ENCODE results near the gene MCUR1. TPM values are rescaled to one million over a fixed set of nuclear protein-coding genes. Genes with fewer than 3 reads are reported as not detected.
A peak's percentile ranks its signal among the peaks of the same experiment; 100 is the strongest.

MCUR1 gene
- total RNA-seq, 1 experiment from 2014 or later: 35.4 TPM

DNA sequence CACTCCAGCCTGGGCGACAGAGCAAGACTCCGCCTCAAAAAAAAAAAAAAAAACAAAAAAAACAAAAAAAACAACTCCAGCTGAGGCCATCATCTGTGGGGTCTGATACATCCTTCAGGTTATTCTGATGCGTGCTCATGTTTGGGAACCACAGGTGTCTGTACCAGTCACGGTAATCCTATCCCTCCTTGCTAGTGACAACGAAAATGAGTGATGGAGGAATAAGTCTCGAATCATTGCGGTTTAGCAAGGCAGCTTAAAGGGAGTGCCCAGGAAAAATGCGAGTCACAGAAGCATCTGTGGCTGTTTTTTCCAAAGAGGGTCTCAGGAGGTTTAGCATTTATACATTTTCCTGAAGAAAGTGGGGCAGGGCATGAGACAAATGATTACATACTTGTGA, 48.8 kb downstream of the MCUR1 start:
- H3K4me3 Mint-ChIP-seq: no peak overlapping the region
- DNase-seq: no peak

More for the DNA sequence above, 48.8 kb downstream of the MCUR1 start:
- peak overlapping the region in 1 of 3 experiments; percentile 26; a peak in 1 of 7 replicates for H3K27ac Mint-ChIP-seq
- Histone ChIP-seq H3K23me2 (ENCODE audit: insufficient read length, low read depth, low read length, poor library complexity, severe bottlenecking) (no peaks in the 10 kb centered on the region), H3K4me2 (ENCODE audit: insufficient read depth, insufficient read length, low read length) (no peak overlapping the region), H2BK120ac (ENCODE audit: low read depth, low read length, poor library complexity, severe bottlenecking) (no peak overlapping the region), H2BK20ac (ENCODE audit: low read depth, low read length, poor library complexity, severe bottlenecking) (no peak overlapping the region), H4K91ac (ENCODE audit: insufficient read length, low read depth, low read length) (no peak overlapping the region), H3K56ac (ENCODE audit: insufficient read length, low read depth, low read length) (no peak overlapping the region), H3T11ph (ENCODE audit: low read length) (no peak overlapping the region), H3K9ac (ENCODE audit: extremely low read depth, insufficient read length, low read length) (no peak overlapping the region), H3K14ac (ENCODE audit: insufficient read depth, low read length) (no peak overlapping the region), H2BK5ac (ENCODE audit: insufficient read length, low read length) (no peak overlapping the region), H3K23ac (ENCODE audit: insufficient read length, low read depth, low read length) (no peak overlapping the region), H2BK12ac (ENCODE audit: insufficient read length, low read depth, low read length) (no peak overlapping the region), H3K18ac (ENCODE audit: insufficient read length, low read depth, low read length) (no peak overlapping the region), H3K79me2 (ENCODE audit: insufficient read depth, low read length) (no peaks in the 10 kb centered on the region), H3K27ac (ENCODE audit: insufficient read length, low read depth, low read length) (no peak overlapping the region), H3K79me1 (ENCODE audit: insufficient read depth, low read depth, low read length, poor library complexity, severe bottlenecking) (no peaks in the 10 kb centered on the region), H4K20me1 (ENCODE audit: control insufficient read depth, insufficient read depth, insufficient read length) (no peaks in the 10 kb centered on the region), H4K5ac (ENCODE audit: insufficient read length, low read depth, low read length) (no peak overlapping the region), H3K4me1 (ENCODE audit: insufficient read depth, low read length) (peaks cover 3% of the 10 kb centered on the region; the same call in 1 of the 2 replicates), H2BK15ac (ENCODE audit: low read depth, low read length) (no peak overlapping the region), H2AK5ac (ENCODE audit: insufficient read length, low read length) (no peak overlapping the region), H3K9me3 (ENCODE audit: control insufficient read depth, low read depth, low read length) (no peaks in the 10 kb centered on the region), H4K8ac (replicated peaks; ENCODE audit: insufficient read length, low read depth, low read length) (no peak overlapping the region), H3K27me3 (ENCODE audit: insufficient read depth, low read length) (no peaks in the 10 kb centered on the region), H2AFZ (ENCODE audit: low read length) (no peak overlapping the region), H3K4ac (ENCODE audit: low read depth, low read length) (no peak overlapping the region)
- no peaks in the 10 kb centered on the region; the same call in 1 of the 2 replicates for H3K27me3 Mint-ChIP-seq (ENCODE audit: low read depth)
- peaks cover 10% of the 10 kb centered on the region in 2 experiments for H3K4me1 Mint-ChIP-seq
- no peaks in the 10 kb centered on the region for H3K9me3 Mint-ChIP-seq
- TF ChIP-seq, protein P1, sequence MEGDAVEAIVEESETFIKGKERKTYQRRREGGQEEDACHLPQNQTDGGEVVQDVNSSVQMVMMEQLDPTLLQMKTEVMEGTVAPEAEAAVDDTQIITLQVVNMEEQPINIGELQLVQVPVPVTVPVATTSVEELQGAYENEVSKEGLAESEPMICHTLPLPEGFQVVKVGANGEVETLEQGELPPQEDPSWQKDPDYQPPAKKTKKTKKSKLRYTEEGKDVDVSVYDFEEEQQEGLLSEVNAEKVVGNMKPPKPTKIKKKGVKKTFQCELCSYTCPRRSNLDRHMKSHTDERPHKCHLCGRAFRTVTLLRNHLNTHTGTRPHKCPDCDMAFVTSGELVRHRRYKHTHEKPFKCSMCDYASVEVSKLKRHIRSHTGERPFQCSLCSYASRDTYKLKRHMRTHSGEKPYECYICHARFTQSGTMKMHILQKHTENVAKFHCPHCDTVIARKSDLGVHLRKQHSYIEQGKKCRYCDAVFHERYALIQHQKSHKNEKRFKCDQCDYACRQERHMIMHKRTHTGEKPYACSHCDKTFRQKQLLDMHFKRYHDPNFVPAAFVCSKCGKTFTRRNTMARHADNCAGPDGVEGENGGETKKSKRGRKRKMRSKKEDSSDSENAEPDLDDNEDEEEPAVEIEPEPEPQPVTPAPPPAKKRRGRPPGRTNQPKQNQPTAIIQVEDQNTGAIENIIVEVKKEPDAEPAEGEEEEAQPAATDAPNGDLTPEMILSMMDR (conservative IDR thresholded peaks at IDR 0.05): no peak
- WGBS (ENCODE audit: extremely low coverage, insufficient read length, low lambda C conversion rate): no CpG with 5 or more reads among the region's 8 CpGs
- no peaks in the 10 kb centered on the region for H3K36me3 Mint-ChIP-seq (ENCODE audit: insufficient read depth in 1 of 3, low read depth in 3 of 3)
